SK-N-SH (cell line): ENCODE results near the gene AVP.

Experiments used
- EZH2phosphoT487 ChIP-seq: fragments of 200-600 bp; sonication (generic); IDR thresholded peaks from 2 replicates; pipeline ENCODE4 v1.6.1; 2017; ENCODE audit warnings: low read depth, mixed run types, mild to moderate bottlenecking, antibody characterized with exemption, moderate library complexity, borderline replicate concordance
- JUND ChIP-seq: IDR thresholded peaks from 2 replicates; pipeline ENCODE4 v1.4.0; 2012
- POLR2AphosphoS5 ChIP-seq: IDR thresholded peaks from 2 replicates; pipeline ENCODE4 v1.6.1; 2012; ENCODE audit warnings: low read depth, low read length
- SIN3A ChIP-seq: IDR thresholded peaks from 2 replicates; pipeline ENCODE4 v1.6.1; 2012; ENCODE audit warnings: low read depth, mild to moderate bottlenecking, low read length, moderate library complexity, borderline replicate concordance
- YY1 ChIP-seq: IDR thresholded peaks from 2 replicates; pipeline ENCODE4 v1.4.0; 2012; ENCODE audit warnings: low read depth, mild to moderate bottlenecking
- TF ChIP-seq, protein P1 (sequence below): fragments of 200-600 bp; sonication (generic); IDR thresholded peaks from 2 replicates; pipeline ENCODE4 v1.6.1; 2017; ENCODE audit warnings: antibody characterized with exemption, mild to moderate bottlenecking, moderate library complexity

DNA sequence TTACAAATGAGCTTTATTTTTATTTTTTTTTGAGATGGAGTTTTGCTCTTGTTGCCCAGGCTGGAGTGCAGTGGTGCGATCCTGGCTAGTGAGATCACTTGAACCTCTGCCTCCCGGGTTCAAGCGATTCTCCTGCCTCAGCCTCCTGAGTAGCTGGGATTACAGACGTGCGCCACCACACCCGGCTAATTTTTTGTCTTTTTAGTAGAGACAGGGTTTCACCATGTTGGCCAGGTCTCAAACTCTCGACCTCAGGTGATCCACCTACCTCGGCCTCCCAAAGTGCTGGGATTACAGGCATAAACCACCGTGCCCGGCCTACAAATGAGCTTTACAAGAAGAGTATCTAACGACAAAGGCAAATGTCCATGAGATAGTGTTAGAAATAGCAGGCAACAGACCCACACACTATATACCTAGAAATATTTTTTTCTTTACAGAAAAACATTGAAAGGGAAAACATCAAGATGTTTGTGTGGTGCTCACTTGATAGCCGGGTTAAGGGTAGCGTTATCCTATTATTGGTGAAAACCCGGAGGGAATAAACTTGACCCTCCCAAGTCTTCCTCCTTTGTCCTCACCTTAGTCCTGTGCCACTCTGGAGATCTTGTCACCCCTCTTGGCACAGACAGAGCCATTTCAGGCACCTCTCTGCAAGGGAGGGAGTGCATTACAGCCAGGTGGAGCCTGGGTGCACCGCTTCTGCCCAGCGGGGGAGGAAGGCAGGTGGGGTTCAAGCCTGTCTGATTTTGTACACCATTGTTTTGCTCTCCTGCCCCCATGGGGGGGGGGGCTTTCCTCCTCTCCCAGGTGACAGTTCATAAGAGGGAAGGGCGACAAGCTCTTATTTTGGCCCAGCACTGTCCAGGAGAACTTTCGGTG lies 21.0 kb upstream of the AVP start:
- TF ChIP-seq EZH2phosphoT487, result no peak
- TF ChIP-seq, protein P1, sequence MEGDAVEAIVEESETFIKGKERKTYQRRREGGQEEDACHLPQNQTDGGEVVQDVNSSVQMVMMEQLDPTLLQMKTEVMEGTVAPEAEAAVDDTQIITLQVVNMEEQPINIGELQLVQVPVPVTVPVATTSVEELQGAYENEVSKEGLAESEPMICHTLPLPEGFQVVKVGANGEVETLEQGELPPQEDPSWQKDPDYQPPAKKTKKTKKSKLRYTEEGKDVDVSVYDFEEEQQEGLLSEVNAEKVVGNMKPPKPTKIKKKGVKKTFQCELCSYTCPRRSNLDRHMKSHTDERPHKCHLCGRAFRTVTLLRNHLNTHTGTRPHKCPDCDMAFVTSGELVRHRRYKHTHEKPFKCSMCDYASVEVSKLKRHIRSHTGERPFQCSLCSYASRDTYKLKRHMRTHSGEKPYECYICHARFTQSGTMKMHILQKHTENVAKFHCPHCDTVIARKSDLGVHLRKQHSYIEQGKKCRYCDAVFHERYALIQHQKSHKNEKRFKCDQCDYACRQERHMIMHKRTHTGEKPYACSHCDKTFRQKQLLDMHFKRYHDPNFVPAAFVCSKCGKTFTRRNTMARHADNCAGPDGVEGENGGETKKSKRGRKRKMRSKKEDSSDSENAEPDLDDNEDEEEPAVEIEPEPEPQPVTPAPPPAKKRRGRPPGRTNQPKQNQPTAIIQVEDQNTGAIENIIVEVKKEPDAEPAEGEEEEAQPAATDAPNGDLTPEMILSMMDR, result no peak
- TF ChIP-seq POLR2AphosphoS5, result no peak
- no peak for TF ChIP-seq JUND
- no peak for TF ChIP-seq SIN3A
- TF ChIP-seq YY1, result no peak
